Transverse colon (tissue), 4 donors: ENCODE results near the gene DOCK10. TPM values are rescaled to one million over a fixed set of nuclear protein-coding genes. Genes with fewer than 3 reads are reported as not detected.

Experiments
- DNase-seq: peaks from one replicate; pipeline ENCODE4 v3.0.0-alpha.2; 2019
- H3K27ac ChIP-seq, 4 donors: fragments of 200-600 bp; sonication (generic); 2 replicates each; pipeline ENCODE4 v1.5.1; 2016 to 2018; ENCODE audit warnings: inconsistent platforms in 4 of 4
- H3K27me3 ChIP-seq: fragments of 200-600 bp; sonication (generic); 2 replicates; pipeline ENCODE4 v1.5.1; 2017; ENCODE audit warnings: inconsistent platforms
- H3K36me3 ChIP-seq, 4 donors: fragments of 200-600 bp; sonication (generic); 2 replicates each; pipeline ENCODE4 v1.5.1; 2017 to 2019; ENCODE audit warnings: inconsistent platforms in 4 of 4
- H3K4me1 ChIP-seq, 4 donors: fragments of 200-600 bp; sonication (generic); 2 replicates each; pipeline ENCODE4 v1.5.1; 2017 to 2020; ENCODE audit warnings: inconsistent platforms in 4 of 4
- H3K4me3 ChIP-seq, 4 donors: fragments of 200-600 bp; sonication (generic); 1 replicate in 1 of 4; 2 replicates in 3 of 4; pipeline versions ENCODE4 v1.5.1 to v1.6.1; 2017 to 2019; ENCODE audit warnings: inconsistent platforms in 4 of 4
- H3K9me3 ChIP-seq, 2 donors: fragments of 200-600 bp; sonication (generic); 2 replicates each; pipeline ENCODE4 v1.5.1; 2017 to 2019; ENCODE audit warnings: inconsistent platforms in 2 of 2
- EP300 ChIP-seq: sonication (generic); formaldehyde crosslinking; IDR thresholded peaks from one replicate; pipeline ENCODE4 v1.6.1; 2017; ENCODE audit warnings: antibody characterized with exemption, low read depth
- POLR2A ChIP-seq: fragments of 450-650 bp; IDR thresholded peaks from one replicate; pipeline ENCODE4 v1.6.1; 2016; ENCODE audit warnings: antibody characterized with exemption, mild to moderate bottlenecking, moderate library complexity
- POLR2AphosphoS5 ChIP-seq, 3 donors: sonication (generic); formaldehyde crosslinking; IDR thresholded peaks; one replicate each; pipeline ENCODE4 v1.6.1; 2016; ENCODE audit warnings: antibody characterized with exemption in 3 of 3
- WGBS, 2 donors: methylation state at CpG; one replicate each; pipeline ENCODE4 v1.1.5; 2018; ENCODE audit warnings: low coverage in 1 of 2; 5-methylcytosine and 5-hydroxymethylcytosine counted together
- in situ Hi-C, 4 donors: fragments of 200-750 bp; cut with MboI; loops; one replicate each; pipeline versions ENCODE4 v1.15.0 to v1.15.1; 2017; ENCODE audit warnings: low sequenced_read_pairs in 3 of 4, low pct_ligation_motif_present in 1 of 4, low pct_unique_long_range_greater_than_20kb in 1 of 4
- intact Hi-C: fragments of 100-400 bp; cut with DNase I; formaldehyde crosslinking; loops from one replicate; pipeline ENCODE4 v1.15.1; 2023; ENCODE audit warnings: low total_unique reads
- total RNA-seq, 4 donors: library from RNA; depleted of rRNA; stranded (reverse); fragments of >200 nt; gene quantifications; one replicate each; pipeline ENCODE4 v1.1.0, GENCODE V29; 2016
- TF ChIP-seq, protein P1 (sequence below), 5 experiments: fragments of 200-600 bp in 3 of 5; fragments of 450-650 bp in 2 of 5; sonication (generic) in 3 of 5; IDR thresholded peaks; 1 replicate in 2 of 5; 2 replicates in 3 of 5; pipeline ENCODE4 v1.5.1; 2016 to 2017; ENCODE audit warnings: antibody characterized with exemption in 5 of 5, inconsistent platforms in 3 of 5, mild to moderate bottlenecking in 2 of 5, moderate library complexity in 1 of 5

DOCK10 gene
- total RNA-seq, 4 donors from 2014 or later: 5.2 to 64.7 (median 14.5) TPM

DNA sequence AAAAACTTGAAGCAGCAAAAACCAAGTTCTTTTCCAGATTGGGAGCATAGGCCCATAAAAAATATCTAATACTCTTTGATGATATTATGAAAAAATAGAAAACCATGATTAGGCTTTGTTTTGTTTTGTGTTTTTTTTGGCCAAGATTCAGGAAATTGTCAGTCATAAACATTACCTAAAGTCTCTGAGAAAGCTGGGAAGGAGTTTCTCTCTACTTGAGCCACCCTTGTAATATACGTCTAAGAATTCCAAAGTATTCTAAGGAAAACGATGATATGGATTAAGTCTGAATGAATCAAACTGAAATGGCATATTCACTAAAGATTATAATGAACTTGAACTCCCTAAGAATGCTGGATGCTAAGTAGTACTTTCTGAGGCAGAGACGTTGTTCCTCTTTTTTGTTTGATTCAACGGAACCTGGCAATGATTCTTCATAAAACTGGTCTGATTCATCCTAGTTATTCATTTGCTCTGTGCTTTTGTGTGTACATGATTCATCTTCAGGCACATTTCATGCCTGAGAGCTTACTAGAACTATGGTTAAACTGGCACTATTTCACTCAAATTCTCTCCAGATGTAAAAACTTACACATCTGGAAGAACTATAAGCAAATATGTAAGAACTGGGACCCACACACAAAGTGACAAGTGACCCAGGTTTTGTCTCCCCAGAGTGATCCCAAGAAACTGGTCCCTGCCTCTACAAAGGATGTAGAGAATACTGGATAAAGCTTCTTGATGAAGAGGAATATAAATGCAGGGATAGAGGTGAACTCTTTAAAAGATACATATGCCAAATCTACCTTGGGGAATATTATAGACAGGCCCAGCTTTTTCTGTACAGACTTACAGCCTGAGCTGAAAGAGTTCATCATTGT lies 159.7 kb downstream of the DOCK10 start:
- no peak overlapping the region for H3K27ac ChIP-seq
- peaks cover 0 to 4% (median 0%) of the 10 kb centered on the region in 4 donors for H3K4me1 ChIP-seq
- WGBS, 2 donors: 61 to 62% methylated on average over 4 of the region's 4 CpGs
- DNase-seq: no peak
- in situ Hi-C loops (no loop called here), intact Hi-C loops (no loop called here)
- H3K4me3 ChIP-seq: no peak overlapping the region
- H3K27me3 ChIP-seq: no peaks in the 10 kb centered on the region
- TF ChIP-seq POLR2AphosphoS5 (IDR thresholded peaks at IDR 0.05): no peak
- no peak for TF ChIP-seq EP300
- TF ChIP-seq, protein P1, sequence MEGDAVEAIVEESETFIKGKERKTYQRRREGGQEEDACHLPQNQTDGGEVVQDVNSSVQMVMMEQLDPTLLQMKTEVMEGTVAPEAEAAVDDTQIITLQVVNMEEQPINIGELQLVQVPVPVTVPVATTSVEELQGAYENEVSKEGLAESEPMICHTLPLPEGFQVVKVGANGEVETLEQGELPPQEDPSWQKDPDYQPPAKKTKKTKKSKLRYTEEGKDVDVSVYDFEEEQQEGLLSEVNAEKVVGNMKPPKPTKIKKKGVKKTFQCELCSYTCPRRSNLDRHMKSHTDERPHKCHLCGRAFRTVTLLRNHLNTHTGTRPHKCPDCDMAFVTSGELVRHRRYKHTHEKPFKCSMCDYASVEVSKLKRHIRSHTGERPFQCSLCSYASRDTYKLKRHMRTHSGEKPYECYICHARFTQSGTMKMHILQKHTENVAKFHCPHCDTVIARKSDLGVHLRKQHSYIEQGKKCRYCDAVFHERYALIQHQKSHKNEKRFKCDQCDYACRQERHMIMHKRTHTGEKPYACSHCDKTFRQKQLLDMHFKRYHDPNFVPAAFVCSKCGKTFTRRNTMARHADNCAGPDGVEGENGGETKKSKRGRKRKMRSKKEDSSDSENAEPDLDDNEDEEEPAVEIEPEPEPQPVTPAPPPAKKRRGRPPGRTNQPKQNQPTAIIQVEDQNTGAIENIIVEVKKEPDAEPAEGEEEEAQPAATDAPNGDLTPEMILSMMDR (IDR thresholded peaks at IDR 0.05): no peak
- no peak for TF ChIP-seq POLR2A
- no peaks in the 10 kb centered on the region for H3K9me3 ChIP-seq
- no peaks in the 10 kb centered on the region for H3K36me3 ChIP-seq

GRCh38 chr2:224881846-224882245 lies 160.4 kb downstream of the DOCK10 start:
- H3K4me1 ChIP-seq: peaks cover 0 to 4% (median 0%) of the 10 kb centered on the region in 4 donors
- H3K36me3 ChIP-seq: no peaks in the 10 kb centered on the region
- intact Hi-C loops: no loop called here
- no peaks in the 10 kb centered on the region for H3K9me3 ChIP-seq
- DNase-seq: no peak
- no peak overlapping the region for H3K4me3 ChIP-seq
- TF ChIP-seq, protein P1 (IDR thresholded peaks at IDR 0.05): no peak
- TF ChIP-seq POLR2AphosphoS5 (IDR thresholded peaks at IDR 0.05) (no peak), EP300 (no peak)
- H3K27me3 ChIP-seq: no peaks in the 10 kb centered on the region
- H3K27ac ChIP-seq: no peak overlapping the region
- WGBS, 2 donors: 74 to 100% methylated on average over 1 of the region's 1 CpG
- in situ Hi-C loops: no loop called here

GRCh38 chr2:224876522-224876921 lies 165.7 kb downstream of the DOCK10 start:
- Histone ChIP-seq H3K36me3 (no peaks in the 10 kb centered on the region), H3K4me1 (no peaks in the 10 kb centered on the region), H3K27ac (no peak overlapping the region), H3K9me3 (no peaks in the 10 kb centered on the region), H3K27me3 (no peaks in the 10 kb centered on the region), H3K4me3 (no peak overlapping the region)
- TF ChIP-seq POLR2A (no peak), POLR2AphosphoS5 (IDR thresholded peaks at IDR 0.05) (no peak), EP300 (no peak)
- TF ChIP-seq, protein P1 (IDR thresholded peaks at IDR 0.05): no peak
- no peak for DNase-seq
- intact Hi-C loops (no loop called here), in situ Hi-C loops (no loop called here)
- 74 to 85% methylated on average over 6 of the region's 6 CpGs for WGBS, 2 donors

- in situ Hi-C loops: no loop called here
- no peak for DNase-seq
- no peak overlapping the region for H3K27ac ChIP-seq
These were observed 166.4 kb downstream of the DOCK10 start for GRCh38 chr2:224875841-224876240.

More at GRCh38 chr2:224875841-224876240, 166.4 kb downstream of the DOCK10 start:
- Histone ChIP-seq H3K4me3 (no peak overlapping the region), H3K27me3 (no peaks in the 10 kb centered on the region), H3K4me1 (no peaks in the 10 kb centered on the region), H3K9me3 (no peaks in the 10 kb centered on the region), H3K36me3 (no peaks in the 10 kb centered on the region)
- intact Hi-C loops: no loop called here
- TF ChIP-seq EP300: no peak
- TF ChIP-seq, protein P1 (IDR thresholded peaks at IDR 0.05): no peak
- WGBS, 2 donors: 63 to 75% methylated on average over 1 to 2 of the region's 2 CpGs
